Keratinocyte (primary cell): ENCODE results near the gene ADCY5. TPM values are rescaled to one million over a fixed set of nuclear protein-coding genes. Genes with fewer than 3 reads are reported as not detected.

Experiments used
- DNase-seq: peaks from one replicate; pipeline ENCODE4 v3.0.0-alpha.2; 2011; ENCODE audit warnings: low read depth, missing footprints, low spot score
- FAIRE-seq: peaks from 2 replicates; lab custom pipeline; 2011; peaks lifted over from hg19 to GRCh38; lab: Jason Lieb, UNC
- H2AFZ ChIP-seq: 2 replicates; pipeline ENCODE4 v1.6.0; 2012; ENCODE audit warnings: low read length, control low read depth, inconsistent platforms; ENCODE audit not compliant: control insufficient read depth
- H3K27ac ChIP-seq: 2 replicates; pipeline ENCODE4 v1.5.1; 2011; ENCODE audit warnings: low read length; ENCODE audit not compliant: control insufficient read depth, insufficient read depth
- H3K27me3 ChIP-seq: 3 replicates; pipeline ENCODE4 v1.6.0; 2011; ENCODE audit warnings: low read length; ENCODE audit not compliant: control insufficient read depth, insufficient read depth; ENCODE audit errors: extremely low read depth
- H3K36me3 ChIP-seq, 2 experiments: 2 replicates in 1 of 2; 3 replicates in 1 of 2; pipeline ENCODE4 v1.5.1; 2011; ENCODE audit warnings: low read length in 2 of 2, mild to moderate bottlenecking in 1 of 2; ENCODE audit not compliant: control insufficient read depth in 2 of 2, insufficient read depth in 2 of 2; ENCODE audit errors: extremely low read depth in 1 of 2
- H3K4me1 ChIP-seq: 3 replicates; pipeline ENCODE4 v1.5.1; 2011; ENCODE audit warnings: low read length; ENCODE audit not compliant: control insufficient read depth, insufficient read depth; ENCODE audit errors: extremely low read depth
- H3K4me2 ChIP-seq: 3 replicates; pipeline ENCODE4 v1.6.0; 2011; ENCODE audit warnings: low read depth, low read length; ENCODE audit not compliant: control insufficient read depth, insufficient read depth; ENCODE audit errors: extremely low read depth
- H3K4me3 ChIP-seq, 3 experiments: fragments of 200-600 bp in 1 of 3; sonication (generic) in 1 of 3; 2 replicates in 2 of 3; 3 replicates in 1 of 3; pipeline ENCODE4 v1.5.1; 2011 to 2016; ENCODE audit warnings: low read length in 3 of 3, mild to moderate bottlenecking in 3 of 3, control low read depth in 2 of 3, inconsistent platforms in 1 of 3, low read depth in 1 of 3, mixed read lengths in 1 of 3, mixed run types in 1 of 3, moderate library complexity in 1 of 3; ENCODE audit not compliant: control insufficient read depth in 2 of 3, insufficient read depth in 2 of 3; ENCODE audit errors: extremely low read depth in 1 of 3
- H3K79me2 ChIP-seq: 2 replicates; pipeline ENCODE4 v1.6.0; 2012; ENCODE audit warnings: low read length; ENCODE audit not compliant: control insufficient read depth, insufficient read depth
- H3K9ac ChIP-seq: 3 replicates; pipeline ENCODE4 v1.6.0; 2011; ENCODE audit warnings: low read length; ENCODE audit not compliant: control insufficient read depth, insufficient read depth; ENCODE audit errors: extremely low read depth
- H3K9me1 ChIP-seq: 3 replicates; pipeline ENCODE4 v1.6.0; 2011; ENCODE audit warnings: low read length; ENCODE audit not compliant: control insufficient read depth, insufficient read depth; ENCODE audit errors: extremely low read depth
- H3K9me3 ChIP-seq: 2 replicates; pipeline ENCODE4 v1.5.1; 2012; ENCODE audit warnings: low read depth, low read length; ENCODE audit not compliant: control insufficient read depth
- H4K20me1 ChIP-seq: 3 replicates; pipeline ENCODE4 v1.6.0; 2011; ENCODE audit warnings: low read length; ENCODE audit not compliant: control insufficient read depth, insufficient read depth; ENCODE audit errors: extremely low read depth
- CTCF ChIP-seq, 3 experiments: IDR thresholded peaks in 1 of 3; conservative IDR thresholded peaks in 1 of 3; optimal IDR thresholded peaks in 1 of 3; 2 replicates in 2 of 3; 3 replicates in 1 of 3; pipeline versions ENCODE3 to v1.5.1; 2011; ENCODE audit warnings: low read length in 3 of 3, mild to moderate bottlenecking in 3 of 3, moderate library complexity in 2 of 3, control low read depth in 1 of 3, inconsistent platforms in 1 of 3; ENCODE audit not compliant: insufficient read depth in 2 of 3; ENCODE audit errors: extremely low read depth in 1 of 3
- EZH2 ChIP-seq: IDR thresholded peaks from one replicate; pipeline ENCODE4 v1.6.1; 2012; ENCODE audit warnings: inconsistent platforms, mild to moderate bottlenecking, low read length, moderate library complexity
- dilution Hi-C: fragments of 300-500 bp; cut with MboI; formaldehyde crosslinking; loops from one replicate; pipeline ENCODE4 v1.7.0; 2020; ENCODE audit warnings: low sequenced_read_pairs; ENCODE audit not compliant: extremely low pct_ligation_motif_present
- polyA plus RNA-seq, 5 experiments: library from polyadenylated mRNA; depleted of rRNA in 3 of 5; stranded (reverse) in 3 of 5; stranded (forward) in 1 of 5; unstranded in 1 of 5; fragments of >200 nt; gene quantifications; 1 replicate in 1 of 5; 2 replicates in 3 of 5; 3 replicates in 1 of 5; pipeline versions ENCODE4 v1.2.1 to v1.2.3, GENCODE V29; 2011 to 2012; ENCODE audit warnings: missing spikeins in 2 of 5, low read depth in 1 of 5, low replicate concordance in 1 of 5

ADCY5 gene
- polyA plus RNA-seq, 1 donor (not counting 4 experiments of a cell fraction or from before 2014, with no cell fraction given) = not detected

DNA sequence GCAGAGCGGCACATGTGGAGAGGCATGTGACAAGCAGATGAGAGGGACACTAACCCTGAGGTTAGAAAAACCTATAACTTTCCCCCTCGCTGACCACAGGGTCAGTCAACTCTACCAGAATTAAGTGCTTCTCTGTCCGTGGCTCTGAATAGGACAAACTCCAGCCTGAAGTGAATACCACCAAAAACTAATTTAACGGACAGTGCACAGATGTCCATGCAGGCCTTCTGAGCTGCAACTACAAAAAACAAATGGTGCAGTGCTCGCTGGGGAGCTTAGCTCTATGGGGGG lies 59.3 kb downstream of the ADCY5 start:
- H2AFZ ChIP-seq = no peak overlapping the region
- no peak overlapping the region for H3K27ac ChIP-seq
- no peak overlapping the region for H3K4me2 ChIP-seq
- H3K36me3 ChIP-seq = no peaks in the 10 kb centered on the region
- no peaks in the 10 kb centered on the region for H3K4me1 ChIP-seq
- no peaks in the 10 kb centered on the region for H4K20me1 ChIP-seq
- dilution Hi-C loops = no loop called here
- peaks cover 12% of the 10 kb centered on the region for H3K27me3 ChIP-seq
- TF ChIP-seq CTCF (optimal IDR thresholded peaks at IDR 0.05 in 1 of 3, IDR thresholded peaks at IDR 0.05 in 1 of 3, conservative IDR thresholded peaks at IDR 0.05 in 1 of 3; ENCODE audit: extremely low read depth in 1 of 3, insufficient read depth in 2 of 3, low read length in 3 of 3) (no peak), EZH2 (no peak)
- H3K79me2 ChIP-seq = no peaks in the 10 kb centered on the region
- FAIRE-seq (no peak), DNase-seq (no peak)
- H3K9me1 ChIP-seq = no peaks in the 10 kb centered on the region
- H3K9ac ChIP-seq = no peak overlapping the region
- no peaks in the 10 kb centered on the region for H3K9me3 ChIP-seq
- H3K4me3 ChIP-seq = no peak overlapping the region

DNA sequence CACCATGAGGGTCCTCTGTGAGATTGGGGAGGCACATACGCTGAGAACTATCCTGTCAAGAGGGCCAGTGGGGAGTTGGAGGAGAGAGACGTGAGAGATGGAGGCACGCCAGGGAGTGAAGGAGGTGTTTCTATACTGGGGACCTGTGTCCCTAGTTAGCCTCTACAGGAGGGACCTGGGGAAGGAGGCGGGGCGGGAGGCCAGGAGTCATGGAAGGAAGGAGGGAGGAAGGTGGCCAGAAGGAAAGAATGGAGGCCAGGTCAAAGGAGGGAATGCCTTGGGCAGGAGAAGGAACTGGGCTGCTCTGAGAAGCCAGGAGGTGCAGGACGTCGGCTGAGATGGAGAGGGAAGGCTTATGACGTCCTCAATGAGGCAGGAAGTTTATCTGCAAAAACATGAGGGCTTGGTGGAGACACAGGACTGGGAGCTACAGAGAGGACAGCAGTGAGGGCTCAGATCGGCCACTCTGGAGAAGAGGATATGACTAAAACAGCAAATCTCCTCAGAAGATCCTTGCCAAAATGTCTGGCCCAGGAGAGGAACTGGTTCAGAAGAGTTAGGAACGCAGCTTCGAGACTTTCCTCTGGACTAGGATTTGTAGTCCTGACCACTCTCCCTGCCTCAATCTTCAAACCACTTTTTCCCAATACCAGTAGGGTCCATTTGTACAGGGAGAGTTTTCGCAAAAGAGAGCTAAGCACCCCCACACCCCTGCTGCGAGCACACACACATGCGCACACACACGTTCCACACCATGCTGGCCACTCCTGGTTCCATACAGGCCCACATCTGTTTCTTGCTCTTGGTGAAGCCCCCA lies 59.9 kb downstream of the ADCY5 start:
- Histone ChIP-seq H4K20me1 (no peaks in the 10 kb centered on the region), H3K9me1 (no peaks in the 10 kb centered on the region), H3K4me1 (no peaks in the 10 kb centered on the region), H3K4me2 (no peak overlapping the region), H3K27ac (no peak overlapping the region), H2AFZ (no peak overlapping the region), H3K4me3 (no peak overlapping the region), H3K9me3 (no peaks in the 10 kb centered on the region), H3K79me2 (no peaks in the 10 kb centered on the region), H3K9ac (no peak overlapping the region), H3K36me3 (no peaks in the 10 kb centered on the region), H3K27me3 (peaks cover 12% of the 10 kb centered on the region)
- FAIRE-seq (no peak), DNase-seq (no peak)
- dilution Hi-C loops = no loop called here
- TF ChIP-seq CTCF (optimal IDR thresholded peaks at IDR 0.05 in 1 of 3, IDR thresholded peaks at IDR 0.05 in 1 of 3, conservative IDR thresholded peaks at IDR 0.05 in 1 of 3; ENCODE audit: extremely low read depth in 1 of 3, insufficient read depth in 2 of 3, low read length in 3 of 3) (no peak), EZH2 (no peak)
